ENCODE data around the gene PTGS1. TPM values are rescaled to one million over a fixed set of nuclear protein-coding genes. Genes with fewer than 3 reads are reported as not detected.

PTGS1 gene
- polyA plus RNA-seq, 1 of the 3 experiments (the other 2 are of a cell fraction): 5.4 TPM

DNA sequence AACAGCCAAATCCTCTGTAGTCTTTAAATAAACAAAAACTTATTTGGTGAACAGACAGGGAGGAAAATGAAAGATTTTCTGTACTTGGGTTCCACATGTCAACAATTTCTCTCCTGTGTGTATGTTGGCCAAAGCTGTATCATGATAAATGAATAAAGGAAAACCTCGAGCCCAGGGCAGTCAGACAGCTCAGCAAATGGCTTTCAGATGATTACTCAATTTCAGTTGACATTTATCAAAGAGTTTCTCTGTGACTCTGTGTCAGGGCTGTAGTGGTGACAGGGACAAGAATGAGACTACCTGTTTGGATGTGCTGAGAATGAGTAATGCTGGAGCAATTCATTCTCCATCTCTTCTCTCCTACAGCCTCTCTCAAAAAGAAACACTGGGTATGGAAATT is 45.7 kb upstream of the PTGS1 start:
- Histone ChIP-seq H3F3A (replicated peaks; ENCODE audit: insufficient read depth) (peaks cover 4% of the 10 kb centered on the region), H3K4me2 (no peak overlapping the region), H3K79me2 (ENCODE audit: insufficient read depth) (no peaks in the 10 kb centered on the region), H3K9ac (no peak overlapping the region), H4K20me1 (ENCODE audit: insufficient read depth) (no peaks in the 10 kb centered on the region), H3K4me1 (ENCODE audit: control insufficient read depth in 1 of 2, insufficient read depth in 2 of 2, low read depth in 1 of 2, low read length in 1 of 2) (peaks cover 0 to 5% of the 10 kb centered on the region in 2 experiments; a peak in 1 of 4 replicates), H3K9me3 (no peaks in the 10 kb centered on the region), H3K4me3 (ENCODE audit: low read depth in 2 of 2, low read length in 1 of 2) (no peak overlapping the region), H3K9me2 (no peaks in the 10 kb centered on the region), H3K27me3 (ENCODE audit: insufficient read depth) (no peaks in the 10 kb centered on the region), H2AFZ (ENCODE audit: low read depth) (no peak overlapping the region), H3K27ac (ENCODE audit: low read depth in 2 of 2, low read length in 1 of 2) (no peak overlapping the region; a peak in 1 of 4 replicates), H3K36me3 (replicated peaks in 1 of 2; ENCODE audit: control insufficient read depth in 1 of 2, insufficient read depth in 2 of 2, low read length in 1 of 2) (peaks cover 35% of the 10 kb centered on the region in 2 experiments)
- no peak for DNase-seq
- ChIA-PET CTCF (no interaction called here), POLR2A (no interaction called here)
- WGBS (ENCODE audit: low lambda C conversion rate): 13% methylated on average over 1 of the region's 1 CpG
- TF ChIP-seq MAX (IDR thresholded peaks at IDR 0.05; ENCODE audit: low read depth) (no peak), REST (IDR thresholded peaks at IDR 0.05; ENCODE audit: low read depth, low read length) (no peak), EP300 (IDR thresholded peaks at IDR 0.05; ENCODE audit: borderline replicate concordance in 1 of 2, low read depth in 1 of 2, low read length in 1 of 2) (no peak), SMC3 (IDR thresholded peaks at IDR 0.05; ENCODE audit: low read depth, low read length) (no peak), YY1 (IDR thresholded peaks at IDR 0.05; ENCODE audit: low read depth) (no peak), SIN3A (IDR thresholded peaks at IDR 0.05; ENCODE audit: borderline replicate concordance, low read depth, low read length) (no peak), FOXJ3 (CRISPR knock-in tag; IDR thresholded peaks at IDR 0.05) (no peak), RFX5 (IDR thresholded peaks at IDR 0.05; ENCODE audit: low read length) (no peak), GABPA (IDR thresholded peaks at IDR 0.05; ENCODE audit: low read depth) (no peak), FOXM1 (IDR thresholded peaks at IDR 0.05; ENCODE audit: low read depth) (no peak), ZBTB33 (IDR thresholded peaks at IDR 0.05; ENCODE audit: borderline replicate concordance, low read depth) (no peak)

DNA sequence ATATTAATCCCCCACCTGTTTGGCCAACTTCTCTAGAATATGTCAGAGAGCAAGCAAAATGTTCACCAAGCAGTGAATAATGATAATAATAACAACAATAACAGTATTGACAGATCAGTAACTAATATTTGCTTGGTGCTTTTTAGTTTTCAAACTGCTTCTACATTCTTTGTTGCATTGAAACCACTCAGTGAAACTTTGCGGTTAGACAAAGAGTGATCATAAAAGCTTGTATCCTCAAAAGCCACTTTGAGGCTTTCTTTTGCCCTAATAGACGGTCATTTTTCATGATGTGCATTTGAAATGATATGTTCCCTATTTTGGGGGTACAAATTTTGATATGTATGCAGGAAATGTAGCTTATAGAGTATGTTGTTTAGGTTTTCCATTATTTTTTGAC is 43.6 kb upstream of the PTGS1 start:
- peaks cover 35% of the 10 kb centered on the region in 2 experiments for H3K36me3 ChIP-seq (replicated peaks in 1 of 2; ENCODE audit: control insufficient read depth in 1 of 2, insufficient read depth in 2 of 2, low read length in 1 of 2)
- no peak overlapping the region for H3K4me2 ChIP-seq
- peaks cover 4% of the 10 kb centered on the region for H3F3A ChIP-seq (replicated peaks; ENCODE audit: insufficient read depth)
- 93% methylated on average over 2 of the region's 2 CpGs for WGBS (ENCODE audit: low lambda C conversion rate)
- H3K9me3 ChIP-seq: no peaks in the 10 kb centered on the region
- TF ChIP-seq GATA2 (CRISPR knock-in tag; IDR thresholded peaks at IDR 0.05) (no peak), RAD21 (IDR thresholded peaks at IDR 0.05; ENCODE audit: low read length) (no peak), MXI1 (IDR thresholded peaks at IDR 0.05; ENCODE audit: low read depth, low read length) (no peak), FOXM1 (IDR thresholded peaks at IDR 0.05; ENCODE audit: low read depth) (no peak), RXRA (IDR thresholded peaks at IDR 0.05; ENCODE audit: borderline replicate concordance, low read depth) (no peak), ELF1 (IDR thresholded peaks at IDR 0.05) (no peak), MAX (IDR thresholded peaks at IDR 0.05; ENCODE audit: low read depth) (no peak)
- H3K27me3 ChIP-seq (ENCODE audit: insufficient read depth): no peaks in the 10 kb centered on the region
- no peak overlapping the region for H3K4me3 ChIP-seq (ENCODE audit: low read depth in 2 of 2, low read length in 1 of 2)
- CTCF ChIA-PET: interaction anchor here (0.6 to 3.1 kb wide), 4 partner anchors 16 to 205 kb away, joined by 3 to 11 read pairs (median 3); no protein-coding TSS in a partner anchor
- H3K27ac ChIP-seq (ENCODE audit: low read depth in 2 of 2, low read length in 1 of 2): no peak overlapping the region
- peaks cover 0 to 2% of the 10 kb centered on the region in 2 experiments; a peak in 1 of 4 replicates for H3K4me1 ChIP-seq (ENCODE audit: control insufficient read depth in 1 of 2, insufficient read depth in 2 of 2, low read depth in 1 of 2, low read length in 1 of 2)
- no peak overlapping the region for H3K9ac ChIP-seq
- no peaks in the 10 kb centered on the region for H3K9me2 ChIP-seq
- H2AFZ ChIP-seq (ENCODE audit: low read depth): no peak overlapping the region
- POLR2A ChIA-PET: no interaction called here
- no peaks in the 10 kb centered on the region for H3K79me2 ChIP-seq (ENCODE audit: insufficient read depth)
- no peaks in the 10 kb centered on the region for H4K20me1 ChIP-seq (ENCODE audit: insufficient read depth)
- no peak for DNase-seq
